GM15510 (cell line): ENCODE results near the gene AGFG1.

ENCODE experiments used
- POLR2A ChIP-seq: IDR thresholded peaks from 3 replicates; pipeline ENCODE4 v1.6.1; 2011; ENCODE audit warnings: borderline replicate concordance; ENCODE audit not compliant: insufficient read length; ENCODE audit errors: extremely low read depth

Gene AGFG1

GRCh38 chr2:227509076-227509475 is 37.1 kb downstream of the AGFG1 start:
- TF ChIP-seq POLR2A, result no peak

- TF ChIP-seq POLR2A, result no peak
These were observed 38.1 kb downstream of the AGFG1 start for GRCh38 chr2:227509824-227510619.

- TF ChIP-seq POLR2A, result no peak
These were observed 38.6 kb downstream of the AGFG1 start for GRCh38 chr2:227510620-227510958.

- no peak for TF ChIP-seq POLR2A
These were observed 39.4 kb downstream of the AGFG1 start for GRCh38 chr2:227511239-227511930.

GRCh38 chr2:227511955-227512354 is 40.0 kb downstream of the AGFG1 start:
- TF ChIP-seq POLR2A, result no peak

GRCh38 chr2:227513113-227513512 is 41.2 kb downstream of the AGFG1 start:
- TF ChIP-seq POLR2A, result no peak

GRCh38 chr2:227515742-227516141 is 43.8 kb downstream of the AGFG1 start:
- TF ChIP-seq POLR2A, result no peak

- no peak for TF ChIP-seq POLR2A
These were observed 45.8 kb downstream of the AGFG1 start for GRCh38 chr2:227517724-227518123.

- no peak for TF ChIP-seq POLR2A
These were observed 52.7 kb downstream of the AGFG1 start for GRCh38 chr2:227524665-227525064.

- TF ChIP-seq POLR2A, result no peak
These were observed 55.4 kb downstream of the AGFG1 start for GRCh38 chr2:227527351-227527750.

GRCh38 chr2:227528803-227529202 is 56.8 kb downstream of the AGFG1 start:
- TF ChIP-seq POLR2A, result no peak

- no peak for TF ChIP-seq POLR2A
These were observed 57.9 kb downstream of the AGFG1 start for GRCh38 chr2:227529871-227530270.

GRCh38 chr2:227534714-227535113 is 62.8 kb downstream of the AGFG1 start:
- TF ChIP-seq POLR2A, result no peak

GRCh38 chr2:227536445-227536844 is 64.5 kb downstream of the AGFG1 start:
- no peak for TF ChIP-seq POLR2A

- no peak for TF ChIP-seq POLR2A
These were observed 67.6 kb downstream of the AGFG1 start for GRCh38 chr2:227539465-227539956.

GRCh38 chr2:227545990-227546389 is 74.0 kb downstream of the AGFG1 start:
- TF ChIP-seq POLR2A, result no peak
